HG03097 (cell line): ENCODE results near the gene TARP.
"Not testable (repeated sequence)": the region's sequence is repeated elsewhere in the genome, so short reads cannot be mapped to it uniquely, and the experiment has no call there.

Experiments
- ATAC-seq: cut with Tn5 transposase; IDR thresholded peaks from one replicate; pipeline ENCODE4 v1.9.1; 2021; ENCODE audit not compliant: unreplicated experiment, low FRiP score

TARP gene

DNA sequence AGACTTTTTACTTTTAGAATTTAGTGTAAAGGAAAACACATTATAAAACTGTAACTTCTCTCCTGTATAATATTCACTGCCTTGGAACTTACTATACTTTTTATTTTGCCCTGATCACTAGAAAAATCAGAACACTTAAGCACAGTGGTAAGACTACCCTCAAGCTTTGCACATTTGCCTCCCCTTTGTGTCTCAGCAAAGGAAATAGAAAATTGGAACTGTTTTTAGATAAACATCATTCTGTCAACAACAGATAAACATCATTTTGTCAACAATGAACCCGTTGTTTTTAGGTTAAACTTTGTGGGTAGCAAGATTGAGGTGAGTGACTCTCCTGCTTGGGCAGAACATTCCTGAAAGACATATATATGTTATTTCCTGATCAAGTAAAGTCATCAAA is 8.8 kb downstream of the TARP start:
- ATAC-seq: not testable (repeated sequence)

DNA sequence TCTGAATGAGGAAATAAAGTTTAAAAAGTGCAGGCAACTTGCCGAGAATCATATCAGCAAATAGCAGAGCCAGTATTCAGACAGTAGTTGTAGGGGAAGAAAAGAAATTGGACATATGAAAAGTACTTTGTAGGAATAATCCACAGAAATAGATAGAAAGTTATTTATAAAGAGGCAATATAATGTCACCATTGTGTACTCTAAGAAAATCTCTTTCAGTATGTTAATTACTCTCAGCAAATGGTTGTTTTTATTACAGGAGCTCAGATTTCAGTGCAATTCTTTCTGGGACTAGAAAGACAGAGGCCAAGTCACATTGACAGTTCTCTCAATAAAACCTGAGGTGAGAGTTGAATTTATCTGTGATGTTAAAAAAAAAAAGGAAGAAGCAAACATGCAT is 10.2 kb downstream of the TARP start:
- not testable (repeated sequence) for ATAC-seq

DNA sequence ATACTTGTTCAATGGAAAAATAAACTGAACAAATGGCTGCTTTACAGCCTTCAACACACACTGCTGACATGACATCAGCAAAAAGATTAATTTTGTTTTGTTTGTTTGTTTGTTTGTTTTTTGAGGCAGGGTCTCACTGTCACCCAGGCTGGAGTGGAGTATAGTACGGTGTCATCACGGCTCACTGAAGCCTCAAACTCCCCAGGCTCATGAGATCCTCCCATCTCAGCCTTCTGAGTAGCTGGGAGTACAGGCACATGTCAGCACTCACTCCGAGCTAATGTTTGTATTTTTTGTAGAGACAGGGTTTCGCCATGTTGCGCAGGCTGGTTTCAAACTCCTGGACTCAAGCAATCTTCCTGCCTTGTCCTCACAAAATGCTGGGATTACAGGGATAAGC is 10.9 kb downstream of the TARP start:
- no peak for ATAC-seq

DNA sequence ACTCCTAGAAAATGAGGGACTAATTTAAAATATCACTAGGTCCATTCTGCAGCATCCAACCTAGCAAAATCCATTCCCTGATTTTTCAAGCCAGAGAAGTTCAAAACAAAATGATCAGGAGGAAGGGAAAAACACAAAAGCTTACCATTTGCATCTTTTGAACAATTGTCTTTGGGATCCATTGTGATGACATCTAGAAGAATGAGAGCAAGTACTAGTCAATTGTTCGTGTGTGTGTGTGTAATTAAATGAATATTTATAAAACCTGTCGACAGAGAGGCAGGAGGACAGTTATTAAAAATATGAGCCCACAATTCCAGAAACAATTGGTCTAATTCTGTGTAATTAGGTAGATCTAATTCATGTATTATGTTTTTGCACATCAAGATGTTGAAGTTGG is 11.4 kb downstream of the TARP start:
- not testable (repeated sequence) for ATAC-seq

DNA sequence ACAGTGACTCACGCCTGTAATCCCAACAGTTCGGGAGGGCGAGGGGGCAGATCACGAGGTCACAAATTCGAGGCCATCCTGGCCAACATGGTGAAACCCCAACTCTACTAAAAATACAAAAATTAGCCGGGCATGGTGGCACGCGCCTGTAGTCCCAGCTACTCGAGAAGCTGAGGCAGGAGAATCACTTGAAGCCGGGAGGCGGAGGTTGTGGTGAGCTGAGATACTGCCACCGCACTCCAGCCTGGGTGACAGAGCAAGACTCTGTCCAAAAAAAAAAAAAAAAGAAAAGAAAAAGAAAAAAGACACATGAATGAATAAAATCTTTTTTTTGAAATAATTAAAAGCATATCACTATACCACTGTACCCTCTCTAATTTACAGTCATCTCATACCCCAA is 11.8 kb downstream of the TARP start:
- ATAC-seq: not testable (repeated sequence)

DNA sequence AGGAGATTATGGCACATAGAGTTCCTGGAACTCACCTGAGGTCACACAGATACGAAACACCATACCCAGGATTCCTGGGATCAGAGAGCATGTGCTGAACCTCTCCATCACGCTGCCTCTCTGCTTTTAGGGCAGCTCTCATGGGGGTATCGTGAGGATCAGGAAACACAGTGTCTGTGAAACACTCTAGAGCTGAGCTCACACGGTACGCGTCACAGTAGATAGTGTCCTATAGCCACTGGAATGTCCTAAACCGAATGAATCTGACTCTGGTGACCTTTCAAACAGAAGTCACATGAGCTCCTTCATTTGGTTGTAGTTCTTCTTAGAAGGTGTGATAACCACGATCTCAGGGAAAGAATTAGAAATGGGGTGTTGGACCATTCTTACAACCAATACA is 14.3 kb downstream of the TARP start:
- not testable (repeated sequence) for ATAC-seq

DNA sequence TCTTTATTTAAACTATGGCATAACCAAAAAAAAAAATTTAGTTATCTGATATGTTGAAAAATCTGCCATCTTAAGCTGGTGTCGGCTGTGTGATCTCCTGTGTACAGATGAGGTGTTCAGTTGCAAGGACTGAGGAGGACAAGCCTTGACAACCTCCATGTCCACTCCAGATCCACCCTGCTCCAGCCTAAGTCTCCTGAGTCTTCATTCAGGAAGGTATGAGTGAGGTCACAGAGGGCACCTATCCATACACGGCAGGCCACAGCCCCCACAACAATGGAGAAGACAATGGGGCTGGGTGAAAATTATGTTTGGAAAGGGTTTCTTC is 16.1 kb downstream of the TARP start:
- no peak for ATAC-seq

DNA sequence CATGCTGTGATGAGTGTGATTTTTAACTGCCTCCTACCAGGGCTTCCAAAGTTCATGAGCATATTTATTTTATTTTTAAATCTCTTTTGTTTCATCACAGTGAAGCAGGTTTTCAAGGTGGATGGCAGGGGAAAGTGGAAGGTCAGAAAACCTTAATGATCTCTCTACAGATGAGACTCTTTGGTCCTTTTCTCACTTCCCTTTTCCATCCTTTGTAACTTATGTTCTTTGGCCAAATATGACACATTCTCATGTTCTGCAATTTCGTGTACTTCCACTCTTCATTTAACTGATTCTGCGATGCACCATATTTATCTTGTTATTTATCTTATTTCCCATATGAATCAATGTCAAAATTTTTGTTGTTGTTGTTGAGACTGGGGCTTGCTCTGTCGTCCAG is 23.6 kb downstream of the TARP start:
- ATAC-seq: peak; percentile 83

DNA sequence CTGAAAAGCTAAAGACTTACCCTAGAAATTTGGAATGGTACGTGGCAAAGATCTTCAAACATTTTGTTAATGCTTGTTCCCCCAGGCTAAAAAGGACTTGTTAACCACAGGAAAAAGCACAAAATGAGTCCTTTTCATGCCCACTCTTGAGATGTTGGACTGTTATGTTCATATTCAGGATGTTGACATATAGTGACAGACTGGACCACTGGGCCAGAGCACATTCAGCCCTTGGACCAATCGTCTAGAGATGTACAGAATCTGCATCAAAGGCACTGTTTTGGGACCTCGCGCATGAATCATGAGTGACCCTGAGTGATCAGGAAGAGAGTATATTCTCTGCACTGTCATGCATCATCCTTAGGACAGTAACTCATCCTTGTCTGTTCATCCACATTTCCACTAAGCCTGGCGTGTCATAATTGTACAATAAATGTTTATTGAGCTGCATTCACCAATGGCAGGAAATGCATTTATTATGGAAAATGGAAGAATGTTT is 25.3 kb downstream of the TARP start:
- no peak for ATAC-seq

DNA sequence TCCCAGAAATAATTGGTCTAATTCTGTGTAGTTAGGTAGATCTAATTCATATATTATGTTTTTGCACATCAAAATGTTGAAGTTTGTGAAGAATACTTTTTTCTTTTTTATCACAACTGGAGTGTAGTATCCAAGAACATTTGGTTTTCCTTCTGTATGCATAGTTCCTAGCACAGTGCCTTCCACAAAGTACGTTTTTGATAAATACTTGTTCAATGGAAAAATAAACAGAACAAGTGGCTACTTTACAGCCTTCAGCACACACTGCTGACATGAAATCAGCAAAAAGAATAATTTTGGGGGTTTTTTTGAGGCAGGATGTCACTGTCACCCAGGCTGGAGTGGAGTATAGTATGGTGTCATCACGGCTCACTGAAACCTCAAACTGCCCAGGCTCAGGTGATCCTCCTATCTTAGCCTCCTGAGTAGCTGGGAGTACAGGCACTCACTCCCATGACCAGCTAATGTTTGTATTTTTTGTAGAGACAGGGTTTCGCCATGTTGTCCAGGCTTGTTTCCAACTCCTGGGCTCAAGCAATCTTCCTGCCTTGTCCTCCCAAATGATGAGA is 27.9 kb downstream of the TARP start:
- ATAC-seq: no peak

DNA sequence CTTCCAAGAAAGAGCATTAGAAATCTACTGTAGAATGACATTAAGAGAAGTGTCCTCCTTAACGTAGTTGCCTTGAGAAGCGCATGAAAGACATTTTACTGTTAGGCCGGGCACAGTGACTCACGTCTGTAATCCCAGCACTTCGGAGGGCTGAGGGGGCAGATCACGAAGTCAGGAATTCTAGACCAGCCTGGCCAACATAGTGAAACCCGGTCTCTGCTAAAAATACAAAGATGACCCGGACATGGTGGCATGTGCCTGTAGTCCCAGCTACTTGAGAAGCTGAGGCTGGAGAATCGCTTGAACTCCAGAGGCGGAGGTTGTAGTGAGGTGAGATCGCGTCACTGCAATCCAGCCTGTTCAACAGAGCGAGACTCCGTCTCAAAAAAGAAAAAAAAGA is 28.9 kb downstream of the TARP start:
- no peak for ATAC-seq

DNA sequence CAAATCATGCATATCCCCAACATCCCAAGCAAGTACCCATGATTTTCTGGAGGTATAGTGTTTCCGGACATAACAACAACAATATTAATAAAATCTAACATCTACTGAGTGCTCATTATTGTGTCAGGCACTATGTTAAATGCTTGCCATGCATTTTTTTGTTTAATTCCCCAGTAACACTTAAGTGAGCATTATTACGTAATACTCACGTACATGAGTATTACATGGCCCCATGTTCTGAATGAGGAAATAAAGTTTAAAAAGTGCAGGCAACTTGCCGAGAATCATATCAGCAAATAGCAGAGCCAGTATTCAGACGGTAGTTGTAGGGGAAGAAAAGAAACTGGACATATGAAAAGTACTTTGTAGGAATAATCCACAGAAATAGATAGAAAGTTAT is 30.1 kb downstream of the TARP start:
- not testable (repeated sequence) for ATAC-seq

DNA sequence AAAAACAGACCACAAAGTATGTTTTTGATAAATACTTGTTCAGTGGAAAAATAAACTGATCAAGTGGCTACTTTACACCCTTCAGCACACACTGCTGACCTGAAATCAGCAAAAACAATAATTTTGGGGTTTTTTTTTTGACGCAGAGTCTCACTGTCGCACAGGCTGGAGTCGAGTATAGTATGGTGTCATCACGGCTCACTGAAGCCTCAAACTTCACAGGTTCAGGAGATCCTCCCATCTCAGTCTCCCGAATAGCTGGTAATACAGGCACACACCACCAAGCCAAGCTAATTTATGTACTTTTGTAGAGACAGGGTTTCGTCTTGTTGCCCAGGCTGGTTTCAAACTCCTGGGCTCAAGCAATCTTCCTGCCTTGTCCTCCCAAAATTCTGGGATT is 30.6 kb downstream of the TARP start:
- ATAC-seq: no peak

DNA sequence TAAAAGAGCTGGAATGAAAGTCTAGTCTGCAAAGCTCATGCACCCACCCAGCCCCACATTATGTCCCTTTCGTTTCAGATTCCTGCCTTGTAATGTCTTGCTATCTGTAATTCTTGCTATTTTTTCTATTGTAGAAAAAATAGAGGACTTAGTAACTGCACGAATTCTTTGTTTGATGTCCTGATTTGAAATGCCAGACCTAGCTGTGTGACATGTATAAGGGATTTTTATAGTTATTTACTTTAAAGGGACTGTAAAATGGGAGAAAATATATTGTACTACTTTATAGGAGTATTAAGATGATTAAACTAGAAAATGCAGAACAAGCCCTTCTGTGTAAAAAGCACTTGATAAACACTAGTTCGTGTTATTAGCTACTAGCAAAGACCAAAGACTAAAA is 32.4 kb downstream of the TARP start:
- ATAC-seq: no peak

DNA sequence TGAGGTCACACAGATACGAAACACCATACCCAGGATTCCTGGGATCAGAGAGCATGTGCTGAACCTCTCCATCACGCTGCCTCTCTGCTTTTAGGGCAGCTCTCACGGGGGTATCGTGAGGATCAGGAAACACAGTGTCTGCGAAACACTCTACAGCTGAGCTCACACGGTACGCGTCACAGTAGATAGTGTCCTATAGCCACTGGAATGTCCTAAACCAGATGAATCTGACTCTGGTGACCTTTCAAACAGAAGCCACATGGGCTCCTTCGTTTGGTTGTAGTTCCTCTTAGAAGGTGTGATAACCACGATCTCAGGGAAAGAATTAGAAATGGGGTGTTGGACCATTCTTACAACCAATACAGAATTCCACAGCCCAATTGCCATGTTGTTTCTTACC is 34.3 kb downstream of the TARP start:
- ATAC-seq: not testable (repeated sequence)

DNA sequence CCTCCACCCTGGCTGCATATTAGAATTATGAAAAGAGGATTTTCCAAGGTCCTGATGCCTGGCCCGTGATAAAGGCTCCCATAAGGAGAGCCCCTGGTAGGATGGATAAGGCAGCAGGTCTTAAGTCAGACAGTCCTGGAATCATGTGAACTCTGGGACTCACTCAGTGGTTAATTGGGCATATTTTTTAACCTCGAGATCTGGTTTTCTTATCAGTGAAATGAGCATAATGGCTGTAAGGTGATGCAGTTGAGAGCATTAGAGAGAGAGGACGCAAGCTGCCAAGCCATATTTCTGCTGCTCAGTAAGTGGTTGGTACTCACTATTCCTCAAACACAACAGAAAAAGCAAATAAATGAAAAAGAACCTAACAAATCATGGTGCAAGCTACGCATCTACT is 37.8 kb downstream of the TARP start:
- no peak for ATAC-seq

DNA sequence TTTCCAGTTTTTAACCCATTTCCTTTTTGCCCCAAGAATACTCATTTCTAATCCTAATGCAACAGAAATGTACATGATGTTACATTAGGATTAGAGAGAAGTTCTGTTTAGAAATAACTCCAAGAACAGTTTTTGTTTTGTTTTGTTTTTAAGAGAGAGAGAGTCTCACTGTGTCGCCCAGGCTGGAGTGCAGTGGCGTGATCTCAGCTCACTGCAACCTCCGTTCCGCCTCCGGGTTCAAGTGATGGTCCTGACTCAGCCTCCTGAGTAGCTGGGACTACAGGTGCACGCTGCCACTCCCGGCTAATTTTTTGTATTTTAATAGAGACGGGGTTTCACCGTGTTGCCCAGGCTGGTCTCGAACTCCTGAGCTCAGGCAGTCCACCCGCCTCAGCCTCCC is 38.7 kb downstream of the TARP start:
- ATAC-seq: not testable (repeated sequence)

DNA sequence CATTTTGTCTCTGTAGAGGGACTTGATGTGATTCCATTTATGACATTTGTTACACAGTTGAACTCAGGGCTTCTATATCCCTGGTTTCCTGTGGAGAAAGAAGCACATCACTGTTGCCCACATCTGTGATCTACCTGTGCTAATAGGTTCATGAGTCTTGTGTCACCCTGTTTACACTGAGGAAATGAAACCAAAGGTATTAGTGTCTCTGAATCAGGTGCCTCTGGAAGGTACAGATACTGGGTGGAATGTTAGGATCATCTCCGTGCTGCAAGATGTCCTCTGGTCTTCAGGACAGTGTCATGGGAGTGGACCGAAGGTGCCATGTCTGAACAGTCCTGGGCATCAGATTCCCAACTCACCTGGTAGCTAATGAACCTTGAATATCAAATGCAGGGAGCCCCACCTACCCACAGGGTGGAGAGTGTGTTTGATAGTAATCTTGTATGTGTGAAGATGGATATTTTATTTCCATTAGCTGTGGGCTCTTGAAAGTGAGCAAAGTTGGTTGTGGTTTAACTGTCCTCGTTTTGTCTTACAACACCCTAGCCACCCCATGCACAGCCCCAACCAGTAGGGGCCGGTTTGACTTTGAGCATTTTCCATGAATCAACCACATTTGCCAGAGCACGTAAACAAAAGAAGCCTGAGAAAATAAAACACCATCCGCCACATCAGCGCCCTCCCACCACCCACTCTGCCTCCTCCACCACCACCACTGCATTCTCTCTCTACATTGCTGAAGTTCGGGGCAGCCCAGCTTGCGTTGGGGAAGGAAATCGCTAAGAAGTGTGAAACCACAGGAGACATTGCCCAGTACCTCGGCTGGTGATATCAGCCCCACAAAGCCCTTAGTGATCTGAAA is 40.7 kb downstream of the TARP start:
- ATAC-seq: peak; percentile 75

DNA sequence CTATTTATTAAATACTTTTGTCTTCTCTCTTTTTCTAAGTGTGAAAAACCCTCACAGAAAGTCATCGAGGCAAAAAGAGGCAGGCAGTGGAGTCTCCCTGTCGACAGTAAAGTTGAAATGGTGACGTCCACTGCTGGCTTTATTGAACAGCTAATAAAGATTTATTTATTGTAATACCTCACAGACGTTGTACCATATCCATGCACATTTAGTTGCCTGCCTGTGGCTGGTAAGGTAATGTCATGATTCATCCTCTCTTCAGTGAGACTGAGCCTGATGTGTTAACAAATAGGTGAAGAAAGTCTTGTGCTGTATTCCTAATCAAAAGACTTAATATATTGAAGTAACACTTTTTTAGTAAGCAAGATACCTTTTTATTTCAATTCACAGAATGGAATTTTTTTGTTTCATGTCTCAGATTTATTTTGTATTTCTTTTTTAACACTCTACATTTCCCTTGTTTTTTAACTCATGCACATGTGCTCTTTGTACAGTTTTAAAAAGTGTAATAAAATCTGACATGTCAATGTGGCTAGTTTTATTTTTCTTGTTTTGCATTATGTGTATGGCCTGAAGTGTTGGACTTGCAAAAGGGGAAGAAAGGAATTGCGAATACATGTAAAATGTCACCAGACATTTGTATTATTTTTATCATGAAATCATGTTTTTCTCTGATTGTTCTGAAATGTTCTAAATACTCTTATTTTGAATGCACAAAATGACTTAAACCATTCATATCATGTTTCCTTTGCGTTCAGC is 43.4 kb downstream of the TARP start:
- no peak for ATAC-seq

DNA sequence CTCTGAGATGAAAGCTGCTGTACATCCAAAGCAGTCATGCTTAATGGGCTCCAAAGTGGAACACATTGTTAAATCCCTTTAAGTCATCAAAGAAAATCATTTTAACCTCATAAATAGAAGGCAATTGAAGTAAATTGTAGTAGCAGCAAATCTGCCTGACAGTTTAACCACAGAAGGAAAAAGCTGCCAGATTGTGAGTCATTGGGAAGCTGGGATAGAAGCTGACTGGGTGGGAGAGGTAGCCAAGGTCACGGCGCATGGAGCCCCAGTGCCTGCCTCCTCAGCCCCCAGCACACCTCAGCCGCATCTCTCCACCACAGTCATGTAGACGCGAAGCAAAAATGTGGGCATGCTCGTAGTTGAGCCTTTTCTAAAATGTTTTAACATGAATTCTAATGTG is 44.0 kb downstream of the TARP start:
- no peak for ATAC-seq

DNA sequence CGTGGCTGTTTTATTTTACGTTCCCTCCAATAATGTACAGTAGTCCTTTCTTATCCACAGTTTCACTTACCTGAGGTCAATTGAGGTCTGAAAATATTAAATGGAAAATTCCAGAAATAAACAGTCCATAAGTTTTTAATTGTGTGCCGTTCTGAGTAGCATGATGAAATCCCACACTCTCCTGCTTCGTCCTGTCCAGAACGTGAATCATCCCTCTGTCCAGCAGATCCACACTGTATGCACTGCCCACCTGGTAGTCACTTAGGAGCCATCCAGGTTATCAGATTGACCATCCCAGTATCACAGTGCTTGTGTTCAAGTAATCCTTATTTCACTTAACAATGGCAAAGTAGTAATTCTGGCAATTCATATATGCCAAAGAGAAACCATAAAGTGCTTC is 49.0 kb downstream of the TARP start:
- no peak for ATAC-seq

DNA sequence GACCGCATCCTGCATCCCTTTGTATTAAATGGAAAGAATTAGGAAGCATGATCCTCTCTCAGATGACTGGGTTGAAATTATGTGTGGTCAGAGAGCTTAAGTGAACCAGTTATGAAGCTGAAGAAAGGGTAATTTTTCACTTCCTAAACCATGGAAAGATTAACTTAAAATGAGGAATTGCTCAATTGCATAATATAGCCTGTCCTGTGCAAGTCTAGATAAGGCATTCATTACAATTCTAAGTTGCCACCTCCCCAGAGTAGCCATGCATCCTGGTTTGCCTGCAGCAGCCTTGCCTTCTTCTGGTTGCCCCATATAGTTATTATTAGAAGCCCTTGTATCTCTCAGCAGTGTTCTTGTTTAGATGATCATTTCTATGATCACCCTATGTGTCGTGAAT is 50.1 kb downstream of the TARP start:
- ATAC-seq: no peak
